ENCODE data around the gene PROM1. TPM values are rescaled to one million over a fixed set of nuclear protein-coding genes. Genes with fewer than 3 reads are reported as not detected.

PROM1 gene
- total and polyA plus RNA-seq, 2 of the 13 experiments (the other 11 are each of a cell fraction or from before 2014, with no cell fraction given): 3.9 to 16.4 TPM

DNA sequence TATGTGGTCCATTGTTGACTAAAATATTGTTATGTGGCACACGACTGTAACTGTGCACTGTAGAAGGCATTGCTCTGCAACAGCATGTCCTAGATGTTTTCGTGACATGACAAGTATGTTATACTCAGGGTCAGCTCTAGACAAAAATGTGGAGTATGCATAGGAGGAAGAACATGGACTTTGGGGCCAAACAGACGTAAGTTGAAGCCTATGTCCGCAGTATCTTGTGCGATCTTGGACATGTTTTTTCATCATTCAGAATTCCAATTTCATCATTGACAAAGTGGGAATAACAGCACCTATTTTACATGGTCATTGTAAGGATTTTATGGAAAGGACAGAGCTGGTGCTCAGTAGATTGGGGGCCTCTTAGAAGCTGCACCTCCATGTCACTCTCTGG lies 27.7 kb upstream of the PROM1 start (continued):
- TF ChIP-seq CEBPB (IDR thresholded peaks at IDR 0.05; ENCODE audit: borderline replicate concordance, low read depth, low read length) (no peak), EEA1 (CRISPR knock-in tag; IDR thresholded peaks at IDR 0.05; ENCODE audit: borderline replicate concordance) (no peak)

DNA sequence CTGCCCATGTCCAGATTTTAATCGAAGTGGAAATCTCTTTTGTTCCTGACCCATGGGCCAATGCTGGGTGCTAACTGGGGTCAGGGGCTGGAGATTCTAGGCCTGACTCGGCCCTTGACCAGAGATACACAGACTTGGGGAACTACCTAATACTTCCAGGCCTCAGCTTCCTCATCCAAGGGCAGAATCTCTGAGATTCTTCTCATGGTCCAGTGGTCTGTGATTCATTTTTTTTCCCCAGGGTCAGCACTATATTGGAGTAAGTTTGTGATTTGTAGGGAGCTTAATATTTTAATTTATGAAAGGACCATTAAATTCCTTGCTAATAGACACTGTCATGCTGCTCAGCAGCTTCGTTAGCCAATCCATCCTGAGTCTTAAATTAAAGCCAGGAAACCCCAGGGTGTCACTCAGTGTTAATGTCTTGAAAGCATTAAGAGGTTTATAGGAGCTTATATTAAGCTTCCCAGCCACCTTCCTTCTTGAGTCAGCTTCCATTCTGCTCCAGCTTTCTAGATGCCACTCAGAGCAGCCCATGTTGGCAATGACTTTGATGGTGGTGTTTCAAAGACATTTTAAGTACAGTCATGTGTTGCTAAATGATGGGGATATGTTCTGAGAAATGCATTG lies 27.0 kb upstream of the PROM1 start:
- no peak for FAIRE-seq
- H3K27ac ChIP-seq (ENCODE audit: extremely low read length, insufficient read depth, low read length): no peak overlapping the region
- no peak overlapping the region for H3K9ac ChIP-seq (ENCODE audit: insufficient read depth, low read depth, low read length)
- H4K20me1 ChIP-seq (ENCODE audit: insufficient read depth, low read length): no peaks in the 10 kb centered on the region
- 44% methylated on average over 3 of the region's 3 CpGs for WGBS (ENCODE audit: low lambda C conversion rate)
- intact Hi-C loops (cut with micrococcal nuclease; ENCODE audit: unreplicated experiment) (loop anchor here (10.0 kb wide), 1 partner anchor 54 kb away; no protein-coding TSS in a partner anchor), in situ Hi-C loops (cut with HindIII; ENCODE audit: extremely low pct_ligation_motif_present, low pct_unique_long_range_greater_than_20kb) (no loop called here)
- BruUV-seq (replicated peaks): no TSS peak
- H2AFZ ChIP-seq (ENCODE audit: low read length): no peak overlapping the region
- TF ChIP-seq ZC3H4 (CRISPR knock-in tag; IDR thresholded peaks at IDR 0.05; ENCODE audit: borderline replicate concordance): no peak
- TF ChIP-seq XBP1 (CRISPR knock-in tag; IDR thresholded peaks at IDR 0.05): no peak
- TF ChIP-seq, protein P1, sequence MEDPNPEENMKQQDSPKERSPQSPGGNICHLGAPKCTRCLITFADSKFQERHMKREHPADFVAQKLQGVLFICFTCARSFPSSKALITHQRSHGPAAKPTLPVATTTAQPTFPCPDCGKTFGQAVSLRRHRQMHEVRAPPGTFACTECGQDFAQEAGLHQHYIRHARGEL (CRISPR knock-in tag; IDR thresholded peaks at IDR 0.05): no peak
- no peak for TF ChIP-seq MEF2D (CRISPR knock-in tag; IDR thresholded peaks at IDR 0.05)
- TF ChIP-seq ZNF260 (CRISPR knock-in tag; IDR thresholded peaks at IDR 0.05; ENCODE audit: borderline replicate concordance, low read depth): no peak
- no peak for TF ChIP-seq ZNF354B (CRISPR knock-in tag; IDR thresholded peaks at IDR 0.05)
- TF ChIP-seq ZNF782 (CRISPR knock-in tag; IDR thresholded peaks at IDR 0.05; ENCODE audit: borderline replicate concordance): no peak
- no peak for TF ChIP-seq ZNF501 (CRISPR knock-in tag; IDR thresholded peaks at IDR 0.05)
- TF ChIP-seq, protein P2, sequence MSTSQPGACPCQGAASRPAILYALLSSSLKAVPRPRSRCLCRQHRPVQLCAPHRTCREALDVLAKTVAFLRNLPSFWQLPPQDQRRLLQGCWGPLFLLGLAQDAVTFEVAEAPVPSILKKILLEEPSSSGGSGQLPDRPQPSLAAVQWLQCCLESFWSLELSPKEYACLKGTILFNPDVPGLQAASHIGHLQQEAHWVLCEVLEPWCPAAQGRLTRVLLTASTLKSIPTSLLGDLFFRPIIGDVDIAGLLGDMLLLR (CRISPR knock-in tag; IDR thresholded peaks at IDR 0.05): no peak
- TF ChIP-seq, protein P3, sequence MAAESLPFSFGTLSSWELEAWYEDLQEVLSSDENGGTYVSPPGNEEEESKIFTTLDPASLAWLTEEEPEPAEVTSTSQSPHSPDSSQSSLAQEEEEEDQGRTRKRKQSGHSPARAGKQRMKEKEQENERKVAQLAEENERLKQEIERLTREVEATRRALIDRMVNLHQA (CRISPR knock-in tag; IDR thresholded peaks at IDR 0.05): no peak
- TF ChIP-seq, protein P4, sequence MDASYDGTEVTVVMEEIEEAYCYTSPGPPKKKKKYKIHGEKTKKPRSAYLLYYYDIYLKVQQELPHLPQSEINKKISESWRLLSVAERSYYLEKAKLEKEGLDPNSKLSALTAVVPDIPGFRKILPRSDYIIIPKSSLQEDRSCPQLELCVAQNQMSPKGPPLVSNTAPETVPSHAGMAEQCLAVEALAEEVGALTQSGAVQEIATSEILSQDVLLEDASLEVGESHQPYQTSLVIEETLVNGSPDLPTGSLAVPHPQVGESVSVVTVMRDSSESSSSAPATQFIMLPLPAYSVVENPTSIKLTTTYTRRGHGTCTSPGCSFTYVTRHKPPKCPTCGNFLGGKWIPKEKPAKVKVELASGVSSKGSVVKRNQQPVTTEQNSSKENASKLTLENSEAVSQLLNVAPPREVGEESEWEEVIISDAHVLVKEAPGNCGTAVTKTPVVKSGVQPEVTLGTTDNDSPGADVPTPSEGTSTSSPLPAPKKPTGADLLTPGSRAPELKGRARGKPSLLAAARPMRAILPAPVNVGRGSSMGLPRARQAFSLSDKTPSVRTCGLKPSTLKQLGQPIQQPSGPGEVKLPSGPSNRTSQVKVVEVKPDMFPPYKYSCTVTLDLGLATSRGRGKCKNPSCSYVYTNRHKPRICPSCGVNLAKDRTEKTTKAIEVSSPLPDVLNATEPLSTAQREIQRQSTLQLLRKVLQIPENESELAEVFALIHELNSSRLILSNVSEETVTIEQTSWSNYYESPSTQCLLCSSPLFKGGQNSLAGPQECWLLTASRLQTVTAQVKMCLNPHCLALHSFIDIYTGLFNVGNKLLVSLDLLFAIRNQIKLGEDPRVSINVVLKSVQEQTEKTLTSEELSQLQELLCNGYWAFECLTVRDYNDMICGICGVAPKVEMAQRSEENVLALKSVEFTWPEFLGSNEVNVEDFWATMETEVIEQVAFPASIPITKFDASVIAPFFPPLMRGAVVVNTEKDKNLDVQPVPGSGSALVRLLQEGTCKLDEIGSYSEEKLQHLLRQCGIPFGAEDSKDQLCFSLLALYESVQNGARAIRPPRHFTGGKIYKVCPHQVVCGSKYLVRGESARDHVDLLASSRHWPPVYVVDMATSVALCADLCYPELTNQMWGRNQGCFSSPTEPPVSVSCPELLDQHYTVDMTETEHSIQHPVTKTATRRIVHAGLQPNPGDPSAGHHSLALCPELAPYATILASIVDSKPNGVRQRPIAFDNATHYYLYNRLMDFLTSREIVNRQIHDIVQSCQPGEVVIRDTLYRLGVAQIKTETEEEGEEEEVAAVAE (CRISPR knock-in tag; IDR thresholded peaks at IDR 0.05; ENCODE audit: borderline replicate concordance): no peak
- no peak for ATAC-seq
- peaks cover 53% of the 10 kb centered on the region for H3K4me1 ChIP-seq (ENCODE audit: insufficient read depth, low read length)
- H3K4me3 ChIP-seq (replicated peaks in 1 of 3; ENCODE audit: insufficient read depth in 1 of 3, low read depth in 2 of 3, low read length in 3 of 3): no peak overlapping the region
- H3K4me2 ChIP-seq (ENCODE audit: low read depth, low read length): 0 out of 2 replicates have a peak overlapping the region, but pooled peaks have one; percentile 44
- ChIA-PET POLR2A (interaction anchor here (0.9 to 1.1 kb wide), 3 partner anchors 21 to 30 kb away, joined by 3 to 5 read pairs (median 3); partner anchors contain the start of gene PROM1), CTCF (ENCODE audit: low intra/inter-chr PET ratio, low total read pairs) (no interaction called here)
- H3K79me2 ChIP-seq (ENCODE audit: insufficient read depth, low read length): no peaks in the 10 kb centered on the region
- no peak for DNase-seq (ENCODE audit: low spot score)
- H3K27me3 ChIP-seq (ENCODE audit: control insufficient read depth in 1 of 2, insufficient read depth in 2 of 2, low read length in 2 of 2): peaks cover 0 to 2% of the 10 kb centered on the region in 2 experiments; a peak in 1 of 5 replicates
- H3K9me3 ChIP-seq (ENCODE audit: low read length): no peaks in the 10 kb centered on the region
- H3K36me3 ChIP-seq (replicated peaks in 1 of 2; ENCODE audit: control insufficient read depth in 1 of 2, insufficient read depth in 2 of 2, low read length in 2 of 2): no peaks in the 10 kb centered on the region

Measured in HepG2 (cell line).